ENCODE data around the gene DYNC2H1. TPM values are rescaled to one million over a fixed set of nuclear protein-coding genes. Genes with fewer than 3 reads are reported as not detected.
A peak's percentile ranks its signal among the peaks of the same experiment; 100 is the strongest.
"Not testable (repeated sequence)": the region's sequence is repeated elsewhere in the genome, so short reads cannot be mapped to it uniquely, and the experiment has no call there.

DYNC2H1 gene
- total RNA-seq, result 37.3 TPM

DNA sequence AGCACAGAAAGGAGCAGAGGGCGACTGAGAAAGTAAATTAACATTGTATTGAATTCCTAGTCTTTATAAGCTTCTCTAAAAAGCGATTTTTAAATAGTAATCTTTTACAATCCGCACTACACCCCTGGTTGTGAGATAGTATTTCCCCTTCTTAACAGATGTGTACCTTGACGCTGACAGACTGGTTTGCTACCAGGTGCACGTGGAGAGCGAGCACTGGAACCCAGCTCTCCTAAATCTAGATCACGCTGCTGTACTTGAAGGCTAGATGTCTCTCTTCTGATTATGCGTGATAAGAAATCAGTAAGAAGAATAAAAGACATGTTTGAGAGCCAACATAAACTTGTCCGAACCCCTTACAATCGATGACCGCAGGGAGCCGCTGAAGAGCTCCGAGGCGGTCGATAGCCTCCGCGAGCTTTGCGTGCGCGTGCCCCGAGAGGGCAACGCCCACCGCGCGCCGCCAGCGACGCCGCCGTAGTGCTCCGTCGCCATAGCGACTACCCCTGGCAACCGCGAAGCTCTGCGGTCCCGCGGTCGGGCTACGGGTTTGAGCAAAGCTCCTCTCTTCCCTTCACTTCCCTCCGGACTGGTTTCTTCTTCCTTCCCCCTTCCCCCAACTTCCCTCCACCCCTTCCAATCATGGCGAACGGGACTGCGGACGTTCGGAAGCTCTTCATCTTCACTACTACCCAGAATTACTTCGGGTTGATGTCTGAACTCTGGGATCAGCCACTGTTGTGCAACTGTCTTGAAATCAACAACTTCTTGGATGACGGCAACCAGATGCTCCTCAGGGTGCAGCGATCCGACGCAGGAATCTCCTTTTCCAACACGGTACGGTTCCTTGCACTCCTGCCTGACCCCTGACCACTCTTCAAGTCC, at the start of gene DYNC2H1:
Gene DYNC2H1, plus strand, starts transcription at position 494 of the 885 bp plus-strand sequence. Its CDS starts 149 bp downstream, at position 643.
- DNase-seq, result peak; percentile 96

- DNase-seq, result no peak
Measured at GRCh38 chr11:103061656-103062055, 47.6 kb upstream of the DYNC2H1 start.

GRCh38 chr11:103067118-103067517, 42.1 kb upstream of the DYNC2H1 start:
- DNase-seq, result no peak

GRCh38 chr11:103069367-103069766, 39.9 kb upstream of the DYNC2H1 start:
- no peak for DNase-seq

DNA sequence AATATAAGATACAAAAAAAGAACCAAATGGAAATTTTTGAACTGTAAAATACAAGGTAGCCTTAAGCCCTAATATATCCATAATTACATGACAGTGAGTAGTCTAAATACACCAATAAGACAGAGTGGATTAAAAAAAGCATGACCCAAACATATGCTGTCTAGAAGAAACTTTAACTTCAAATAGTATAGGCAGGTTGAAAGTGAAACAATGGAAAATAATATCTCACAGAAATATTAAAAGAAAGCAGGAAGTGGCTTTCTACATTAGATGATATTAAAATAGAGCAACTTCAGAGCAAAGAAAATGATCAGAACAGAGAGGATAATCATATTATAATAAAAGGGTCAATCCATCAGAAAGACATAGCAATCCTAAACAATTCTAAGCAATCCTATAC, 39.1 kb upstream of the DYNC2H1 start:
- no peak for DNase-seq

DNA sequence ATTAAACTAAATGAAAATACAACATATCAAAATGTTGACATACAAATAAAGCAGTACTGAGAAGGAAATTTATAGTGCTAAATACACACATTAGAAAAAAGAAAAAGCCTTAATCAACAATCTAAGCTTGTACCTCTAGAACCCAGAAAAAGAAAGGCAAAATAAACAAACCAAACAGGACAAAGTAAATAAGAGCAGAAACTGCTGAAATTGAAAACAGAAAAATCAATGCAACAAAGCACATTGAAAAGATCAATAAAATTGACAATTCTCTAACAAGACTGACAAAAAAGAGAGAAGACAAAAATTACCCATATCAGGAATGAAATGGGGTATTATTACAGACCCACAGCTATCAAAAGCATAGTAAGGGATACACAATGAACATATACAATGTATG, 38.2 kb upstream of the DYNC2H1 start:
- DNase-seq, result no peak

- DNase-seq, result no peak
Measured at GRCh38 chr11:103076361-103076760, 32.9 kb upstream of the DYNC2H1 start.

GRCh38 chr11:103077554-103077953, 31.7 kb upstream of the DYNC2H1 start:
- no peak for DNase-seq

DNA sequence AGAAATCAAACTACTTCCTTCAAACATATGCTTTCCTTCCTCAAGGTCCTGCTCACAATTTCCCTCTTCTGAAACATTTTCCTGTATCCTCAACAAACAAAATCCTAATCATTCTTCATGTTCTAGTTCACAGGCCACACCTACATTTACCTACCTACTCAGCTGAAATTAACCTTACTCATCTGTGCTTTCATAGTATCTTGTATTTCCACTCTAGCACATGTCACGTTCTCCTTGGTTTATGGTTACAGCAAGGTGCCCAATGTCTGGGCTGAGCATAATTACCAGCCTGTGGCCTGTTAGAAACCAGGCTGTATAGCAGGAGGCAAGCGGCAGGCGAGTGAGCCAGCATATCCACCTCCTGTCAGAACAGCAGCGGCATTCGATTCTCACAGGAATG, 30.5 kb upstream of the DYNC2H1 start:
- no peak for DNase-seq

GRCh38 chr11:103079833-103080232, 29.4 kb upstream of the DYNC2H1 start:
- DNase-seq, result no peak

DNA sequence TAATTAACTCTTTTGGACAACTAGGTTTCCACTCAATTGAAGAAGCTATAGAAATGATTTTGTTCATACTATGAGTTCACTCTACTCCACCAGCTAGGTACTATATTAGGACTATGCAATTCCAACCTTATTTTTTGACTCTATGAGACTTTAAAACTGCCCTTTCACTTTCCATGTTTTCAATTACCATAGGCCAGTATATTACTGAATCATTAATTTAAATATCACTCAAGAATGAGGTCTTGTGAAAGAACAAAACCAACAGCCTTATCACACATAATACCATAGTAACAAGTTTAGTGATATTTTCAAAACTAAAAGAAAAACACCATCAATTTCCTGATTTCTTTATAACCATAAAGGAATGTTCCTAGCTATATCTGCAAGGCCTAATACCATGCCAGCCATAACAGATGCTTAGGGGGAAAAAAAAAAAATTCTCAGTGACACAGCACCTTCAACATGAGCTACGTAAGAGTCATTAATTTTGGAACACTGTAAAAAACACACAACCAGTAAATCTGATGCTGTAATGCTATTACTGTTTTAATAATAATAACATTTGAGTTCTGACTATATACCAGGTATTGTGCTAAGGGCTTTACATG, 23.4 kb upstream of the DYNC2H1 start:
- DNase-seq, result no peak

GRCh38 chr11:103086461-103086860, 22.8 kb upstream of the DYNC2H1 start:
- DNase-seq, result no peak

GRCh38 chr11:103091064-103091800, 18.0 kb upstream of the DYNC2H1 start:
- peak; percentile 48 for DNase-seq

DNA sequence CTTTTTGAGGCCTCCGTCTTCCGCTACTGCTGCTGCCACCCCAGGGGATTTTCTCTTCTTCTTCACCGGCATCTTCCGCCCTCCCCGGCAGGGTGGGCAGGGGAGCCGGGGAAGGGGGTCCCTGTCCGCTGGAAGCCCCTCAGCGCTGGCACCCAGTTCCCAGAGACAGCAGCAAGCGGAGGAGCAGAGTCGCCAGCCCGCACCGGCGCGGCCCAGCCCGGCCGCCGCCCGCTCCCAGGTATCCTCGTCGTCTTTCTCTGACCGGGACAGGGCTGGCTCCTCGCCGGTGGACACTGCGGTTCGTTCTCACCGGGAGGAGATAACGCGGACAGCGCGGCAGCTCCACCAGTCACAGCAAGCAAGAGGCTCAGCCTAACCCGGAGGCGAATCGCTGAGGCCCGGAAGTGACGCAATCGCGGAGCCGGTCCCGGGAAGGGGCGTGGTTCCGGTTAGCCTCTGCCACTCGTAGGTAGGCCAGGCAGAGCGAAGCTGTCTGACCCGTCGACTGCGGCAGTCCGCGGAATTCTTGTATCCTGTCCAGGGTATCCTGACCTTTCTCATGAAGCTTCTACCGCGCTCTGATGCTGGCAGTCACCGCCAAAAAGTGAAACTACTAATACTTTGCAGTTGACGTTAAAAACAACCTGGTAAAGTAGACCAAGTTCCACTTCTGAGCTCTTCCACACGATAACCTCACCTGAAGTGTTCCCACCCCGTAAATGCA, 17.3 kb upstream of the DYNC2H1 start, which contains the start of gene DCUN1D5:
Gene DCUN1D5, minus strand, starts transcription at position 360 of the 724 bp plus-strand sequence. Its CDS starts 288 bp downstream, at position 72.
- DNase-seq, result peak; percentile 98

GRCh38 chr11:103097279-103097678, 11.9 kb upstream of the DYNC2H1 start:
- DNase-seq, result no peak

DNA sequence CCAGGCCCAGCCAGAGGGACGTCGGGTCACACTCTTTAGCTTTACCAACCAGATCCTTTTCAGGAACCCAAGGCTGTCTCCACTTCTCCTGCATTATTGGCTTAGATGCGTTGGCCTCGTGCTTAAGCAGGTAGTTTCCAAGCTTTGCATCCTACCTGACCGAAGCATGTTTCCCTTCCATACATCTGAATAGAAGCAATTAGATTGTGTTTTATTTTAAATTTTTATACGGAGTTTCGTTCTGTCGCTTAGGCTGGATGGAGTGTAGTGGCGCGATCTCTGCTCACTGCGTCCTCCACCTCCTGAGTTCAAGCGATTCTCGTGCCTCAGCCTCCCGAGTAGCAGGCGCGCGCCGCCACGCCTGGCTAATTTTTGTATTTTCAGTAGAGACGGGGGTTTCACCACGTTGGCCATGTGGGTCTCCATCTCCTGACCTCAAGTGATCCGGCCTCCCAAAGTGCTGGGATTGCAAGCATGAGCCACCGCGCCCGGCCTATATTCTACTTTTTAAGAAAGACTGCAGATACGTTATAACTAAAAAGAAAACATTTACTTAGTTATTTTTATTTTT, 677 bp downstream of the DYNC2H1 start:
- no peak for DNase-seq

GRCh38 chr11:103110391-103110790, 1.2 kb downstream of the DYNC2H1 start:
- DNase-seq, result peak; percentile 41

- no peak for DNase-seq
Measured at GRCh38 chr11:103111400-103111799, 2.2 kb downstream of the DYNC2H1 start.

- DNase-seq, result no peak
Measured at GRCh38 chr11:103112364-103112763, 3.1 kb downstream of the DYNC2H1 start.

DNA sequence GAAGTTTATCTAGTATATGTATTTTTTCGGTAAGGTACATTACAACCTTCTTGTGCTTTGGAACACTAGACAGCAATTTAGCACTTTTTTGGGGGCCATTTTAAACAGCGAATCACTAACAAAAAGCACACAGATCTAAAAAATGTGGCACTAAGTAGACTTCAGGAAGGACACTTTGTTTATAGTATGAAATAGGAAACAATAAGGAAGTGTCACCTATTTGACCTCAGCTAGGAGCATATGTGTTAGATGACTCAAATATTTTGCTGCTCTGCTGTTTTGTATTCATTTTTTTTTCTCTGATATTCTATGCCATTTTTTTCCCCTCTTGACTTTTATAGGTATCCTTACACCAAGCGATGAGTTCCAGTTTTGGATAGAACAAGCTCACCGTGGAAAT, 5.6 kb downstream of the DYNC2H1 start:
- no peak for DNase-seq

DNA sequence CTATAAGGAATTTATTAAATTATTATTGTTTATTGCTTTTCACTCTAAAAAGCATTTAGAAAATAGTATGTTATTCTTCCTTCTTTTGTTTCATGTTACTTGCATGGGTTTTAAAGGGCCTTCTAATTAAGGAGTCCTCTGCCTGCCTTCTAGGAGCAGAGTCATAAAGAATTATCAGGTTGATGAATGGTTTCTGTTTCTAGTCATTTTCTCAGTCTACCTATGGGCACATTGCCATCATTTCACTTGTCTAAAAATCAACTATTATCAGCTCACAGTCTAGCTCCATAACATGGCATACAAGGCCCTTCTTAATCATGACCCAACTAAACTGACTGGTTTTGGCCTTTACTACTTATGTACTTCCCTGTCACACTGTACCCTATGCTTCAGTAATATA, 16.2 kb downstream of the DYNC2H1 start:
- DNase-seq, result no peak

- DNase-seq, result not testable (repeated sequence)
Measured at GRCh38 chr11:103141986-103142385, 32.8 kb downstream of the DYNC2H1 start.
